Left renal cortex interstitium (tissue), 4 donors: Measurements from ENCODE around the gene IFI27L1. TPM values are rescaled to one million over a fixed set of nuclear protein-coding genes. Genes with fewer than 3 reads are reported as not detected.
"Not testable (repeated sequence)": the region's sequence is repeated elsewhere in the genome, so short reads cannot be mapped to it uniquely, and the experiment has no call there.

Source experiments
- DNase-seq, 4 donors: peaks; one replicate each; pipeline ENCODE4 v3.0.0-alpha.2; 2013; ENCODE audit warnings: low read depth in 4 of 4, low spot score in 2 of 4, missing footprints in 1 of 4
- polyA plus RNA-seq, 4 donors: library from polyadenylated mRNA; unstranded; fragments of 120-200 nt; gene quantifications; one replicate each; pipeline ENCODE4 v1.2.1, GENCODE V29; 2013; ENCODE audit not compliant: insufficient read length in 4 of 4

IFI27L1 gene
- polyA plus RNA-seq, 4 donors = 25.5 to 33.0 (median 31.5) TPM

DNA sequence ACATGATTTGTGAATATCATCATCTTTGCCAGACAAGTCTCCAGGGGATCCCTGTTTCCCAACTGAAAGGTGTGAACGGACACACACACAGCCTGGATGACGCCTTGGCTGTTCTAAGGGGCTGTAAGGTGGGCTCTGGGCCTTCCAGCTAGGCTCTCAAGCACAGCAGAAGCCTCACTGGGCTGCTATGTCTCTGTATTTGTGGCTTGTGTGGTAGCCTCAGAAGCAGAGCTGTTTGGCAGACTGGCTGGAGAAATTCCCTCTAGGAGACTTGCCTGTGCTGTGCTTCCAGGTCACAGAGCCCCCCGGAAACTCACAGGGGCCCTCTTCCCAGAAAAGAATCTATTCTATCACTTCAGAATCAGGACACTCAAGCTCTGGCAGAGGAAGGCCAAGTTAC lies 33.5 kb upstream of the IFI27L1 start:
- DNase-seq = no peak

DNA sequence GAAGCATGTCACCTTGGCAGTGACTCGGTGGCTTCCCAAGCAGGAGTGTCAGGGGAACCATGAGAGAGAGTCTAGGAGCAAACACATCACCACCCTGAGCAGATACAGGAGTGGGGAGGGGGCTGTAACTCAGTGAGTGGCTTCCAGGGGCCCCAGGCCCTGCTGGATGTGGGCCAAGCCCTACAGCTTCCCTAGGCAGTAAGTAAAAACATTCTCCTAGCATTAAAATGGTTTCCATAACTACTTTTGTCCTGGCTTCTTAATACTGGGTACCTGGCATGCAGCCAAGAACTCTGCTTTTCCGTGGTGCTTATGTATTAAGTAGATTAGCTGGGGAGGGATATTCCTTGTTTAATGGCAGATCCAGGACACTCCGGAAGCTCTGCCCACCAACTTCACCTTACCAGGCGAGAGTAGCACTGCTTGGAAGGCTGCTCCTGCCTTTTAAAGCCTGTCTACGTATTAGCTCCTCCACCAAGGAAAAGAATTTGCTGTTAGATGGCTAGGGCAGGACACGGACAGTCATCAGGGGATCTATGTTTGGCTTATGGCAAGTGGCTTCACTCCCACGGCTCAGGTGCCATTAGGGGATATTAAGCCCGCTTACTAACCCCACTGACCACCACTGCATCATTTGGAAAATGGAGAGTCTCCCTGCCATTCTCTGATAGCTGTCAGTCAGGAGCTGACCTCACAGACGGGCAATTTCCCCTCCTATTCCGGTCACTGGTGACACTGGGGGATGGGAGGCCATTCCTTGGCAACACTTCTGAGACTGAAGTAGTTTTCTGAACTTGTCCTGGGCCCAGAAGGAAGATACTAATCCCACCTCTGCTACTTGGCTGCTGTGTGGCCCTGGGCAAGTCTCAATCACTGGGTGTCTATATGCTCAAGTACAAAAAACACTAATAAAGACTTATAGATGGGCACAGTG lies 32.2 kb upstream of the IFI27L1 start:
- DNase-seq = no peak

DNA sequence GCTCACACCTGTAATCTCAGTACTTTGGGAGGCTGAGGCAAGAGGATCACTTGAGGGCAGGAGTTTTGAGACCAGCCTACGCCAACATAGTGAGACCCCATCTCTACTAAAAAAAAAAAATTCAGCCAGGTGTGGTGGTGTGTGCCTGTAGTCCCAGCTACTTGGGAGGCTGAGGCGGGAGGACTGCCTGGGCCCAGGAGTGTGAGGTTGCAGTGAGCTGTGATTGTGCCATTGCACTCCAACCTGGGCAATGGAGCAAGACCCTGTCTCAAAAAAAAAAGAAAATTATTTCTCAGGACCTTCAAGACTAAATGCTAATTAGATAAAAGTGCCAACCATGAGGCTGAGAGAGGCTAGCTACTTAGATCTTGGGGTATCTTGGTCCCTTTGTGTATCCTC lies 31.5 kb upstream of the IFI27L1 start:
- no peak for DNase-seq

DNA sequence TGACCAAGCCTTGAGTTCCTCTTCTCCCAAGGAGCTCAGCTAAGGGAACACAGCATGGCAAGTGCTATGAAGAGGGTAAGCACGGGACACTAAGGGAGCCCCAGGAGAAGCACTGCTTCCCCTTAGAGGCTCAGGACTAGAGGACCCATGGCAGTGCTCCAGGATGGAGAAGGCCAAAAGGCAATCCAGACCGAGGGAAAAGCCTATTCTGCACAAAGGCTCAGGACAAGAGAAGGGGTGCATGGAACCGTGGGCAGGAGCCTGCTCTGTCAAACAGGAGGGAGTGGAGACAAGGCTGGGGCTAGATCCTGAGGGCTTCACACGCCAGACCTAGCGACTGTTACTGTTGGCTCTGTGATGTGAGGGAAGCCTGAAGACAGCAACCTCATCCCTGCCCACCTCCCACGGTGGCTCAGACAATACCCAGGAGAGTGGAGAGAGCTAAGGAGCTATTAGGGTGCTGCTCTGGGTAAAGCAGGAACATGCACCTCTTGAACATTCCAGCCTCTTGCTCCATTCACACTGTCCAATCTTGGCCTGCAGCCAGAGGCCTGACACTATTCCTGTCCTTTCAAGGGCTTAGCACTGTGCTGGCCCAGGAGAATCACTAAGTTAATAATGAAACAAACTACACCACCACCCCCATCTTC lies 30.8 kb upstream of the IFI27L1 start:
- DNase-seq = no peak

DNA sequence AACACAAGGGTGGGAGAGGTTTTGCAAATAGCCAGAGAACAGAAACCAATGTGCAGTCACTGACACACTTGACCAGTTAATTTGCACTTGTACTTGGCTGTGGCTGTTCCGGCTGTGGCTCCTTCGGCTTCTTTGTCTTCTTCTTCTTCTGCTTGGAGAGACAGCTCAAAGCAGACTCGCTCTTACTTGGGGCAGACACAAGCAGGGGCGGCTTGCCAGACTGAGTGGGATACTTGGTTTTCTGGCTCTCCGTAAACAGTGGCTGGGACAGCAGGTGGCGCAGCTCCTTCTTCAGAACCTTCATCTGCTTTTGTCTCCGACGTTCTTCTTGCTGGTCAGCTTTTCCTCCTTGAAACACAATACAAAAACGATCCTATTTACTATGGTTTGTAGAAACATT lies 30.0 kb upstream of the IFI27L1 start:
- DNase-seq = no peak

DNA sequence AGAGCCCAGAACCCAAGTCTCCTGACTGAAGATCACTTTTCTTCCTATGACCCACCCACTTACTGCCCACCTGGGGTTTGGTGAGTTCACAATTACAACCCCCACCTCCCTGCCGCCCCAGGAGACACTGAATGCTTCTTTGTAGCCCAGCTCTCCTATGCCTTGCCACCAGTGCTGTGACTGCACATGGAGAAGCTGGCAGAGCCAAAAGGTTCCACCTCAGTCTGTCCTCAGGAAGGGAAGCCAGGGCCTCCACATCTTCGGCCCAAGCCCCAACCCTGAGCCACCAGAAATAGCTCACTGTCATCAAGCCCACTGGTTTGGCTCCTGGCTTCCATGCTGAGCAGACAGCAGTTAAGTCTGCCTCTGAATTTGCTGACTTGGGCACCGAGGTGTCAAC lies 29.3 kb upstream of the IFI27L1 start:
- no peak for DNase-seq

DNA sequence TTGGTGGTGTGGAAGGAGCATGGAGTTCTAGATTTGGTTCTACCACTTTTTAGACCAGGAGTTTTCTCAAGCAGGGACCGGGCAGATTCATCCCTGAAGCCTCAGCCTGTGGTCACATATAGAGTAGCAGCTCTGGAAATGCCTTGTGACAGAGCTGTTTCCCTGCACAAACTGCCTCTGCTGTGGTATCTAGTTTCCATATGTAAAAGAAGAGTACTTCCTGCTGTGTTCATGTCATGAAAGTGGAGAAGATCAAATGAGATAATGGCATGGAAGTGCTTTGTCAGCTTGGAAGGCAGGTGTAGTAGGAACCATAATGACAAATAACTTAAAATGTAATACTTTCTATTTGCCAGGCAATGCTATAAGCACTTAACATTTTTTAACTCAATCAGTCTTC lies 28.9 kb upstream of the IFI27L1 start:
- no peak for DNase-seq

DNA sequence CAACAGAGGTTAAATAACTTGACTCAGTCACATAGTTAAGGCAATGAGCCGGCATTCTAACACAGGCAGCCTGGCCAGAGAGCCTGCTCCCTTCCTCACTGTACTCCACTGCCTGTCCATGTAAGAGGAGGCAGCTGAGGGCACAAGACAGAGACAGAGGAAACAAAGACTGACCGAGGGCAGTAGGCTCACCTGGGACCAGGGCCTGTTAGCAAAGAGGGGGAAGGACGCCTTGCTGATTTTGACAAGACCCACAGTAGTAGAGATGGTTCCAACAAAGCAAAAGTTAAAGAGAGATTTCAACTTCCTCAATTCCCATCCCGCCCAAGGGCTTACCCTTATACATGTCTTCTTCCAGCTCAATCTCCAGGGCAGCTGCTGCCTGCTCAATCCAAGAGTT lies 28.4 kb upstream of the IFI27L1 start:
- DNase-seq = no peak

DNA sequence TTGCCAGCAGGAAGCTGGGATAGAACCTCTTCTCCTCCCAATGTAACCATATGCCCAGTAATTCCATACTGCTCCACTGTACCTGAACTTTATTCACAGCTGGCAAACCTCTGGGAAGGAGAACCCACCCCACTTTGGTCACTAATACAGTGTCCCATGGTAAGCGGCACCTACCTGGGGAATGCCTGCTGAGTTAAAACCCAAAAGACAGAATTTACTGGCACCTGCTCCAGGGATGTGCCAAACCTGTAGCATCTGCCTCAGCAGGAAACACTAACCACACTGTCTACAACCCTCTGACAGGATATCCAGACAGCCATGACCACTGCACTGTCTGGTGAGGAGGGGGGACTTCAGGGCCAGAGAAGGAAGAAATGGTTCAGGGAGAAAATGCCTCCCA lies 26.7 kb upstream of the IFI27L1 start:
- DNase-seq = no peak

DNA sequence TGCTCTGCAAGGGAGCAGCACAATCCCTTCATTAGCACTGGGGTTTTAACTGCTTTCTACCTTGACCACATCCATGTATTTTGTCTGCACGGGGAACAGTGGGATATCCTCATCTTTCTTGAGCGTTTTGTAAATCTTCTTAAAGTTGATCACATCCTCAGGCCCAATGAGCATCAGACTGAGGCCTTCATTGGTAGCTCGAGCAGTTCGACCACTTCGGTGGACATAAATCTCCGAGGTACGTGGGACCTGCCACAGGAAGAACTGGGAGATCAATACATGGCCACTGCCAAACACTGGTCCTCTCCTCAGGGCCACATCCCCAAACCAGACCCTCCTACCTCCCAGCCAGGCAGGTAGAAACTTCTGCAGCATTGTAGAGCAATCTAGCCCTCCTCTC lies 26.2 kb upstream of the IFI27L1 start:
- no peak for DNase-seq

DNA sequence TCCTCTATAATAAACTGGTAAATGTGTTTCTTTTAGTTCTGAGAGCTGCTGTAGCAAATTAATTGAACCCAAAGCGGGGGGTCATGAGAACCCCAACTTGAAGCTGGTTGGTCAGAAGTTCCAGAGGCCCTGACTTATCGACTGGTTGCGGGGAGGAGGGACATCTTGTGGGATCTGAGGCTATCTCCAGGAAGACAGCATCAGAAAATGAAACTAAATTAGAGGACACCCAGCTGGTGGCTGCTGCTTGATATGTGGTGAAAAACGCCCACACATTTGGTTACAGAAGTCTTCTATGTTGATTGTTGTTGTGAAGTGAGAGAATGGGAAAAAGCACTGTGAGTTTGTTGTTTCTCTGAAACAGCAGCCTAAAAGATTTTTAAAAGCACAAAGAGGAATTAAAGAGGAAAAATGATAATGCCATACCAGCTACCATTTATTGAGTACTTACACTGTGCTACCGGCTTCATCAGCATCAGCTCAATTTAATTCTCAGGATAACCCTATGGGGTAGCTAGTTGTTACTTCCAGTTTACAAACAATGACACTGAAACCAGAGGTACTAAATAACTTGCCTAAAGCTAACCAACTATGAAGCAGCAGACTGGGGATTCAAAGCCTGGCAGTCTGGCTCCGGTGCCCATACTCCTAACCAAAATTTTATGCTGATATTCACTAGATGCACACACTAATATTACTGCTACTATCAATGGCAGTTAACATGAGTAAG lies 24.4 kb upstream of the IFI27L1 start:
- no peak for DNase-seq

DNA sequence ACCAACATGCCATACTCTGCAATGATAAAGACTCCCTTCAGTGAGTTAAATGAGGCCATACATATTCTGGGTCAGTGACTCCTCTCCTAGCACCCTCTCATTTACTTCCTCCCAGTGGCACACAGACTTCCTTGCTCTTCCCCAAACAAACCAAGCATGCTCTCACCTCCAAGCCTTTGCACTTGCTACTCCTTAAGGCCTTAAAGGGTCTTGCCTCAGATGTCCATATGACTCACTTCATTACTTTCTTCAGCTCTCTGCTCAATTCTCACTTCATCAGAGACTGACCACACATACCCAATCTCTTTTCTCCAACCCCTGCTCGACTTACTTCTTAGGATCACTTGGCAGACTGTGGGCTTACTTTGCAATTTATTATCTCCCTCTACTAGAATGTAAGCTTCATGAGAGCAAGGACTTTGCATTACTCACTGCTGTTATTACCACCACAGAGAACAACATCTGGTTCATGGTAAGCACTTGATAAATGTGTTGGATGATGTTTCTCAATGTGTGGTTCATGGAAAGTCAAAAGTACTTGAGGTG lies 22.9 kb upstream of the IFI27L1 start:
- DNase-seq = no peak

DNA sequence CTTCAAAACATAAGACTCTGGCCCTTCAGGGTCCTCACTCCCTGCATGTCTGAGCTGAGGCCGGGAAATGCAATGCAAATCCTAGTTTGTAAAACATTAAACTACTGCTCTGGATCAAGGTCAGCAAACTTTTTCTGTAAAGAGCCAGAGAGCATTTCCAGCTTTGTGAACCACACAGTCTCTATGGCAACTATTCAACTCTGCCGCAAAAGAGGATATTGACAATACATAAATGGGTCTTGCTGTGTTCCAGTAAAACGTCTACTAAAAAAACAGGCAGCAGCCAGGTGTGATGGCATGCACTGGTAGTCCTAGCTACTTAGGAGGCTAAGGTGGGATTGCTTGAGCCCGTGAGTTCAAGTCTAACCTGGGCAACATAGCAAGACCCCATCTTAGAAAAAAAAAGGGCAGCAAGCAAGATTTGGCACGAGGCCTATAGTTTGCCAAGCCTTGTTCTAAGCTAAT lies 22.4 kb upstream of the IFI27L1 start:
- DNase-seq = no peak

DNA sequence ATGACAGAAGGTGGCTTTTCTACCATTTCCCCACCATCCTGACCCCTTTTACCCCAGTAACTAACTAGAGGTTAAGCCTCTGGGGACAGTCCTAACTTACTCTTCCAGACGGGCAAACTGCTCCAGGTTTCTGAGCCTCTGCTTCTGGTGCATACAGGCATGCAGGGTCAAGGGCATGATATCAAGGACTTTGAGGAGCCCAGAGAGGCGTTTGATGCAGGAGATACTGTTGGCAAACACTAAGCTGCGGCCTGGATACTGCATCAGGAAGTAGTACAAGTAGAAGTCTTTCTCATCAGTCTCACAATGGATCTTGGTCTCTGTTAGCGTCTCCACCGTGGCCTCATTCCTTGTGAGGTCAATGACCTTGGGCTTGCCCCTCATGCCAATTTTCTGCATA lies 21.1 kb upstream of the IFI27L1 start:
- no peak for DNase-seq

DNA sequence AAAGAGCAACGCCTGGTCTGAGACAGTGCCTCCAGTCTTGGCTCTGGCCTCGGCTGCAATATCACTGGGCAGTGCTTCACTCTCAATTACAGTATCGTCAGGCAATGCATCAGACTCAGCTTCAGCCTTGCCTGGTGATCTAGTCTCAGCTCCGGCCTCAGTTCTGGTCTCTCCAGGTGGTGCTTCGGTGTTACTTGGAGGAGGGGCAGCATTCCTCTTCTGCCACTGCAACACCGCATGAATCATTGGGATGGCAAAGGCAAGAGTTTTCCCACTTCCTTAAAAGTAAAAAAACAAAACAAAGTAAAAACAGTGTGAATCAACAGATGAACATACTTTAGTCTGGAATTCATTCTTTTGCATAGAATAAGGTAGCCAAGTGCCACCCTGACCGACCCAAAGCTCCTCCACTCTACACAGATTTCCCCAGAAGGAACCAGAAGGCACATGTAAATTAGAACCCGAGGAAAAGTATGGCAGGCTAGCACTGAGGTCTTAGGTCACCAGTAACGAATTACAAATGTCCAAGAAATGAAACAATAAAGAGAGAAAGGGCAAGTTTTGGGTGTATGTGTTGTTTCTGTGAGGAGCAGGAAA lies 18.7 kb upstream of the IFI27L1 start:
- DNase-seq = no peak

DNA sequence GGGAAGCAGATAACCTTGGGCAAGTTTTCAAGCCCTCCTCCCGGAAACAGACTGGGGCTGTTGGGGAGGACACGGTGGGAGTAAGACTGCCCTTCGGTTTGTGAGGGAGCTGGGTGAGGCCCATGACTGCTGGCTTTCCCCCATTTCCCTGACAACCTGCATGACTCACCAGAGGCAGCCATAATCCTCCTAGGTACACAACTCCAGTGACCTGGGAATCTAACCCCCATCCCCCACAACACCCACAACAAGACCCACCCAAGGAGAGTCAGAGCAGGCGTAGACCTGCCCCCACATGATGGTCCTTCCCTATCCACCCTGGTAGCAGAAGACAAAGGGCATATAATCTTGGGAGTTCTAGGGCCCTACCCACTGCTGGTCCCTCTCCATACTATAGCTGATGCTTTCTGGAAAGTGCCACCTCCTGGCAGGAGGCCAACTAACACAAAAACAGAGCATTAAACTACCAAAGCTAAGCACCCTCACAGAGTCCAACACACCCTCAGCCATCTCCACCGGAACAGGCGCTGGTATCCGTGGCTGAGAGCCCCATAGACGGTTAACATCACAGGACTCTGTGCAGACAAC lies 14.9 kb upstream of the IFI27L1 start:
- DNase-seq = no peak

DNA sequence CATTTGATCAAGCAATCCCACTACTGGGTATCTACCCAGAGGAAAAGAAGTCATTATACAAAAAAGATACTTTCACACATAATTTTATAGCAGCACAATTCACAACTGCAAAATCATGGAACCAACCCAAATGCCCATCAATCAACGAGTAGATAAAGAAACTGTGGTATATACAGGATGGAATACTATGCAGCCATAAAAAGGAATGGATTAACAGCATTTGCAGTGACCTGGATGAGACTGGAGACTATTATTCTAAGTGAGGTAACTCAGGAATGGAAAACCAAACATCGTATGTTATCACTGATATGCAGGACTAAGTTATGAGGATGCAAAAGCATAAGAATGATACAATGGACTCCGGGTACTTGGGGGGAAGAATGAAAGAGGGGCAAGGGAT lies 9.0 kb upstream of the IFI27L1 start:
- DNase-seq = not testable (repeated sequence)

DNA sequence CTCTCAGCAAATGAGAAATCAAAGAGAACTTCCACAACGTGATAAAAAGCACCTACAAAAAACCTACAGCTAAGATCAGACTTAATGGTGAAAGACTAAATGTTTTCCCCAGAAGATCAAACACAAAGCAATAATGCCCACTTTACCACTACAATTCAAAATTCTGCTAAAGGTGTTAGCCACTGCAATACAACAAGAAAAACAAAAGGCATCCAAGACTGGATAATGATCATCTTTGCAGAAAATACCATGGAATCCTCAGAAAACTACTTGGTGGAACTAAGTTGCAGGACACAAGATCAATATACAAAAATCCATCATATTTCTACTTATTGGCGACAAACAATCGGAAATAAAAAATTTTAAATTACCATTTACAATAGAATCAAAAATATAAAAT lies 6.6 kb upstream of the IFI27L1 start:
- DNase-seq = no peak

DNA sequence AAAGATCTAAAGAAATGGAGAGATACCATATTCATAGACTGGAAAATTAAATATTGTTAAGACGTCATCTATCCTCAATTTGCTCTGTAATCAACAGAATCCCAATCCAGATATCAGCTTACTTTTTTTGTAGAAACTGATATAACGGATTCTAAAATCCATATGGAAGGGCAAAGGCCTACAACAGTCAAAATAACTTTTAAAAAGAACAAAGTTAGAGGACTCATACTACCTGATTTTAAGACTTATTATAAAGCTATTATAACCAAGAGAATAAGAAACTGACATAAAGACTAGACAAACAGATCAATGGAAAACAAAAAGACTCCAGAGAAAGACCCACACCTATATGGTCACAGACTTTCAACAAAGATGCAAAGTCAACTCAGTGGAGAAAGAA lies 6.1 kb upstream of the IFI27L1 start:
- DNase-seq = no peak

DNA sequence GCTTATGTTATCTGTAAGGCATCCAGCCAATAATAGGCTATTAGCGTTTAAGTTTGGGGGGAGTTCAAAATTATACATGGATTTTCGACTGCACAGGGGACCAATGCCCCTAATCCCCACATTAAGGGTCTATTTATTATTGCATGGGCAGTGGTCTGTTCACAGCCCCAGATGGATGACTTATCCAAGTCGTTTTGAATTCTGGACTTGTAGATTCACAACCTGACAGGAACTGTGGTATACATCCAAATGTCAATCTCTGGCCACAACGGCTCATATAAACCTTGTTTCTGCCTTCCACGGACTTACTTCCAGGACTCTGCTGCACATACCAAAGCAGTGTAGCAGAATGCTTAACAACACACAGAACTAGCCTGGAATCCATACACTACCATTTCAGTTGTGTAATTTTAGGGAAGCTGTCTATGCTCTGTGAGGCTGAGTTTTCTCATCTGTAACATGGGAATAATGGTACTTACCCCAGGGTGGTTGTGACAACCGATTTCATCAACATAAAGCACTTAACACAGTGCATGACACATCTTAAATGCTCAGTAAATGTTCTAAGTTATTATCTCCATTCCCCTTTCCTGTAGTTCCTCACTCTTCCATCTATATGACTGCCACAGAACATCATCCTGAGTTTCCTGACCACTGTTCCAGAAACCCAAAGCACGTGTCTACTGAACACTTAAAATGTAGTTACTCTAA lies 3.8 kb upstream of the IFI27L1 start:
- DNase-seq = no peak
